ELF-1 (cell line): ENCODE results near the gene WFDC1.

Experiments used
- DNase-seq: peaks from one replicate; pipeline ENCODE4 v3.0.0-alpha.2; 2016; ENCODE audit warnings: low read depth, low spot score

WFDC1 gene

GRCh38 chr16:84294531-84295142, at the start of gene WFDC1:
WFDC1 (plus strand) TSS chr16:84294878; CDS start chr16:84294972, 94 bp downstream.
- peak; percentile 43 for DNase-seq

GRCh38 chr16:84245956-84246678, 48.6 kb upstream of the WFDC1 start:
- DNase-seq = no peak

- no peak for DNase-seq
Observed at GRCh38 chr16:84246679-84247077, 48.0 kb upstream of the WFDC1 start.

GRCh38 chr16:84247331-84247730, 47.3 kb upstream of the WFDC1 start:
- DNase-seq = no peak

GRCh38 chr16:84247844-84248243, 46.8 kb upstream of the WFDC1 start:
- no peak for DNase-seq

- DNase-seq = no peak
Observed at GRCh38 chr16:84252184-84252583, 42.5 kb upstream of the WFDC1 start.

GRCh38 chr16:84253173-84253572, 41.5 kb upstream of the WFDC1 start:
- DNase-seq = no peak

GRCh38 chr16:84254062-84254461, 40.6 kb upstream of the WFDC1 start:
- DNase-seq = no peak

- DNase-seq = no peak
Observed at GRCh38 chr16:84255050-84255810, 39.4 kb upstream of the WFDC1 start.

- no peak for DNase-seq
Observed at GRCh38 chr16:84258266-84258665, 36.4 kb upstream of the WFDC1 start.

GRCh38 chr16:84259691-84260090, 35.0 kb upstream of the WFDC1 start:
- no peak for DNase-seq

GRCh38 chr16:84260766-84261554, 33.7 kb upstream of the WFDC1 start:
- no peak for DNase-seq

- no peak for DNase-seq
Observed at GRCh38 chr16:84262031-84262430, 32.6 kb upstream of the WFDC1 start.

- no peak for DNase-seq
Observed at GRCh38 chr16:84262939-84263338, 31.7 kb upstream of the WFDC1 start.

- DNase-seq = peak; percentile 88
Observed at GRCh38 chr16:84266451-84266850, 28.2 kb upstream of the WFDC1 start.

- no peak for DNase-seq
Observed at GRCh38 chr16:84267380-84267779, 27.3 kb upstream of the WFDC1 start.

GRCh38 chr16:84268291-84269040, 26.2 kb upstream of the WFDC1 start:
- DNase-seq = no peak

GRCh38 chr16:84270071-84270470, 24.6 kb upstream of the WFDC1 start:
- DNase-seq = no peak

GRCh38 chr16:84270531-84270930, 24.1 kb upstream of the WFDC1 start:
- DNase-seq = no peak

- DNase-seq = no peak
Observed at GRCh38 chr16:84271037-84271436, 23.6 kb upstream of the WFDC1 start.

GRCh38 chr16:84271866-84272265, 22.8 kb upstream of the WFDC1 start:
- DNase-seq = no peak
